C4-2B (cell line): Measurements from ENCODE around the gene PAM.
"Not testable (repeated sequence)": the region's sequence is repeated elsewhere in the genome, so short reads cannot be mapped to it uniquely, and the experiment has no call there.

Source experiments
- H3K27ac ChIP-seq: fragments of 450-650 bp; 2 replicates; pipeline ENCODE4 v1.5.1; 2017
- ZFX ChIP-seq: fragments of 450-650 bp; IDR thresholded peaks from 2 replicates; pipeline ENCODE4 v1.6.1; 2017
- TF ChIP-seq, protein P1 (sequence below): fragments of 450-650 bp; conservative IDR thresholded peaks from 2 replicates; pipeline ENCODE4 v1.5.1; 2017; ENCODE audit warnings: mild to moderate bottlenecking

The PAM gene

GRCh38 chr5:103033696-103034095 lies 278.6 kb downstream of the PAM start:
- TF ChIP-seq ZFX, result no peak
- TF ChIP-seq, protein P1, sequence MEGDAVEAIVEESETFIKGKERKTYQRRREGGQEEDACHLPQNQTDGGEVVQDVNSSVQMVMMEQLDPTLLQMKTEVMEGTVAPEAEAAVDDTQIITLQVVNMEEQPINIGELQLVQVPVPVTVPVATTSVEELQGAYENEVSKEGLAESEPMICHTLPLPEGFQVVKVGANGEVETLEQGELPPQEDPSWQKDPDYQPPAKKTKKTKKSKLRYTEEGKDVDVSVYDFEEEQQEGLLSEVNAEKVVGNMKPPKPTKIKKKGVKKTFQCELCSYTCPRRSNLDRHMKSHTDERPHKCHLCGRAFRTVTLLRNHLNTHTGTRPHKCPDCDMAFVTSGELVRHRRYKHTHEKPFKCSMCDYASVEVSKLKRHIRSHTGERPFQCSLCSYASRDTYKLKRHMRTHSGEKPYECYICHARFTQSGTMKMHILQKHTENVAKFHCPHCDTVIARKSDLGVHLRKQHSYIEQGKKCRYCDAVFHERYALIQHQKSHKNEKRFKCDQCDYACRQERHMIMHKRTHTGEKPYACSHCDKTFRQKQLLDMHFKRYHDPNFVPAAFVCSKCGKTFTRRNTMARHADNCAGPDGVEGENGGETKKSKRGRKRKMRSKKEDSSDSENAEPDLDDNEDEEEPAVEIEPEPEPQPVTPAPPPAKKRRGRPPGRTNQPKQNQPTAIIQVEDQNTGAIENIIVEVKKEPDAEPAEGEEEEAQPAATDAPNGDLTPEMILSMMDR, result no peak
- no peak overlapping the region for H3K27ac ChIP-seq

DNA sequence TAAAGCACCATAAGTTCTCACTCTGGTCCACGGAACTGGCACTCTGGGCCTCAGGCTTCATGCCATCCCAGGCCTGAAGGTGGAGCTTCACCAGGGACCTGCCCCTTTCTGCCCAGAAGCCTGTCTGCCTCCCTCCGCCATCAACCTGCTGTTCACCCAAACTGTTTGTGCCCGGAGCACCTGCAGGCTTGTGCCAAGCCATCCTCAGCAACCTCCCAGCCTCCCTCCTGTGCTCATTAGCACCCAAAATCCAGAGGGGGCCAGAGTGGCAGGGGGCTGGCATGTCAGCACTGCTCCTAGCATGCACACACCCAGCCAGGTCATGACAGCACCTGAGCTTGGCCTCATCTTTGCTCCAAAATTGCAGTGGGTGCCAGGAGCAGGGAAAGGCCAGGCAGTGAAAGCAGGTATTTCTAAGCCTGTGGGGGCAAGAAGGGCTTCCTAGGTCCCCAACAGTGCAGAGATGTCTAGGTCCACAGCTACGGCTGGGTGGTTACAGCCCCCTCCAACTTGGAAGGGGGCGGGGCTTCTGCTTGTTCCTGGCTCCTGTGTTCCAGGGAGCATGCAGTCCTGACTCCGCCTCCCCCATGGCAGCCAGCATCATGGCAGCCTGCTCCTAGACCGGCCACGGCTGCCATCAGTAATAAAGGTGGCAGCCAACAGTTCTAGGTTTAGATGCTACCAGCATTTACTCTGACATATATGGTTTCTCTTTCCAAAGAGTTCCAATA lies 279.7 kb downstream of the PAM start:
- TF ChIP-seq, protein P1, result no peak
- no peak for TF ChIP-seq ZFX
- H3K27ac ChIP-seq, result no peak overlapping the region

GRCh38 chr5:103035701-103036100 lies 280.6 kb downstream of the PAM start:
- H3K27ac ChIP-seq, result no peak overlapping the region
- no peak for TF ChIP-seq ZFX
- TF ChIP-seq, protein P1, result no peak

DNA sequence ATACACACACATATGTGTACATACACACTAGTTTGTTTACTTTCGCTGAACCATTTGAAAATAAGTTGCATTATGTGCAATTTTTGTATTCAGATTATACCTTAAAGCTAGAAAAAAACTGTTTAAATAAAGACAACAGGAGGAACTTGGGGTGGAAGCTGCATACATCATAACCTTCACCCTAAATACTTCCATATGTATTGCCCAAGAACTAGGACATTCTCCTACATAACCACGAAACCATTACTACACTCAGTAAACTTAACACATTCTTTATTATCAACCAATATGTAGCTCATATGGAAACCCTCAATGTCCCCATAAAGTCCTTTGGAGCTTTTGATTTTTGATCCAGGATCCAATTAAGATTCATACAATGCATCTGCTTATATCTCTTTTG lies 281.5 kb downstream of the PAM start:
- no peak for TF ChIP-seq ZFX
- TF ChIP-seq, protein P1, result no peak
- H3K27ac ChIP-seq, result no peak overlapping the region

- TF ChIP-seq, protein P1, result no peak
- no peak for TF ChIP-seq ZFX
- no peak overlapping the region for H3K27ac ChIP-seq
Measured at GRCh38 chr5:103037673-103038455, 282.8 kb downstream of the PAM start.

- TF ChIP-seq, protein P1, result peak; percentile 75
- no peak for TF ChIP-seq ZFX
- H3K27ac ChIP-seq, result no peak overlapping the region
Measured at GRCh38 chr5:103041071-103041676, 286.1 kb downstream of the PAM start.

DNA sequence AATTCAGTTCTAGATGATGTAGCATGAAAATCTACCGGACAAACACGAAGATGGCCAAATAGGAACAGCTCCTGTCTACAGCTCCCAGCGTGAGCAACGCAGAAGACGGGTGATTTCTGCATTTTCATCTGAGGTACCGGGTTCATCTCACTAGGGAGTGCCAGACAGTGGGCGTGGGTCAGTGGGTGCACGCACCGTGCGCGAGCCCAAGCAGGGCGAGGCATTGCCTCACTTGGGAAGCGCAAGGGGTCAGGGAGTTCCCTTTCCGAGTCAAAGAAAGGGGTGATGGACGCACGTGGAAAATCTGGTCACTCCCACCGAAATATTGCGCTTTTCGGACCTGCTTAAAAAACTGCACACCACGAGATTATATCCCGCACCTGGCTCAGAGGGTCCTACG lies 291.6 kb downstream of the PAM start:
- not testable (repeated sequence) for H3K27ac ChIP-seq
